ENCODE data around the gene FHIT.

Gene FHIT

GRCh38 chr3:59728587-59728908 is 1522.7 kb downstream of the FHIT start:
- DNase-seq = no peak

- DNase-seq = no peak
These were observed 1523.2 kb downstream of the FHIT start for GRCh38 chr3:59727902-59728586.

GRCh38 chr3:59726279-59726678 is 1525.0 kb downstream of the FHIT start:
- DNase-seq = no peak

DNA sequence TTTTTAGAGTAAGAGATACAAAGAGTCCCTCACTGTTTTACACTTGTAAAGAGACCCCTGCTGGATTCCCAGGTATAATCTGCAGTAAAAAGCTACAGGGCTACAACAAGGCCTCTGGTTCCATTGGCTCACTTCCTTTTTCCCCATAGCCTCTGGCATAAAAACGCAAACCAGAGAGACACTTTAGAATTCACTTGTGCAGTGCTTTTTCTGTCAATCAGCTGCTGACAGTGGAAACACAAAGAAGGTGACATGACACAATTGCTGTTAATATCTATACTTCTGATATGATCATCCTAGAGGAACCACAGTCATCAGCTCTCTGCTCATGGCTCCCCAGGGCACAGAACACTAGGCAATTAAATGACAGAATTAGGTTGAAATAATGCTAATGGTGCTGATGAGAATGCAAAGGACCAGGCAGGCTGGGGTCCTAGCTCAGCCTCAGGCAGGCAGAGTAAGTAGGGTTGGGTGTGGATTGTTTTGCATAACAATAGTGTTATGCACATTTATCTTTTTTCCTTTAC is 1533.5 kb downstream of the FHIT start:
- no peak for DNase-seq

- no peak for DNase-seq
These were observed 1537.2 kb downstream of the FHIT start for GRCh38 chr3:59714066-59714465.

- no peak for DNase-seq
These were observed 1540.7 kb downstream of the FHIT start for GRCh38 chr3:59710554-59710953.

DNA sequence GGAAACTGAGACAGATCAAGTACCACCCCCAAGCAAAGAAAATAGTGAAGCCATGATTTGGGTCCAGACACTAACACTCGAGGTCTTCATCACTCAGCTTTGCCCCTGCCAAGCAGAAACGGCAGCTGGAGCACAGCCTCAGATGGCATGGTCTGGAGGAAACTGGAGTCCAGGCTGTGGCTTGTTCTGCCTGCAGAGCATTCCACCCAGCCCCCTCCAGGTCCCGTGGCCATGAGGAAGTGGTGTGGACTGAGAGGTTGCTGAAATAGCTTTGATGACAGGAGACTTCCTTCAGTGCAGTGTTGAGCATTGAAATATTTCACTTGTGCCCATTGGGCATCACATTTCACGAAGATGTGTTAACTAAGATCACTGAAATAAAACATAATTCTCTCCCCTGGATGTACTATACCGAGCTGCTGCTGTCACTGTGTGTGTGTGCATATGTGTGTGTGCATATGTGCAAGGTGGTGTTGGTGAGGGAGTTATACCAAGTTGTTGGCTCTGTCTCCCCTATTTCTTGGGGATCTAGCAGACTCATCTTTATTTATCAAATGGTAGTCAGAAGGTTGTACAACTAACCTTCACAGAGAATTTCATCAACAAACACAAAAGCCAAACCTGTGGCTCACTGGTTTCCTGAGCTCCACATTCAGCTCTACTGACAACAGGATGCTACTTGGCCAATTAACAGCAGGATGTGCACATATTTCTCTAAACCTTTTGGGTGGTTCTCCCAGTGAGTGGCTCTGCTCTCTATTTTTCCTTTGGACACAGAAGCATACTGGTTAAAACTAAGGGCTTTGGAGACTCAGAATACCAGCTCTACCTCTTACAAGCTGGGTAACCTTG is 1541.3 kb downstream of the FHIT start:
- DNase-seq = no peak

GRCh38 chr3:59708202-59708601 is 1543.0 kb downstream of the FHIT start:
- no peak for DNase-seq

- DNase-seq = no peak
These were observed 1547.0 kb downstream of the FHIT start for GRCh38 chr3:59704292-59704691.

DNA sequence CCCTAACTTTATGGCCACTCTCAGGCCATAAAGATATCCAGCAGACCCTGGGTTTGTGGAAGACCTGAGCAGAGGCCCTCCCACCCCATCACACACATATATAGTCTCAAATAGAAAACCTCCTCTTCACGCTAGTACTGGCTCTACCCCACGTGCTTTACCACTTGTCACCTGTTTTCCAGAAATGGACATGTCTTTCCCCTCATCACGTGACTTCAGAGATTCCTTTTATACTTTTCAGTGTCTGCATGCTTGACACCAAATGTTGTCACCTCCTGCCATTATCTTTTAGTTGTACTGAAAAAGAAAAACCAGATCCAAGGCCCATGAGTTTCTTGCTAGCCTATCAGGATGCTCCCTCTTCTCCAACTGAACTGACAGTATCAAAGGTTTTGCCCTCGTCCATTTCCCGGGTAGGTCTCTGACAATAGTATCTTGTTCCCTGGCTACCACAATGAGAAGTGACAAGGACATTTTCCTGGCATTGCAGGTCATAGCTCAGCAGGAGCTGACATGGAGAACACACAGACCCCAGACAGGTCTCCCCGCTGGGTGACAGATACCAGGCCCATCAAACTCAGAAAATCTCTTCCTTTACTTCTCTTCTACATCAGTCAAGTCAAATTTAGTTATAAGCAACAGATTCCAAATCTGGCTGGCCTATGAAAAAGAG is 1551.5 kb downstream of the FHIT start:
- no peak for DNase-seq

All from NCI-H524 (cell line).